GM19455 (cell line): ENCODE measurements around the gene SEPTIN11.
A peak's percentile ranks its signal among the peaks of the same experiment; 100 is the strongest.
"Not testable (repeated sequence)": the region's sequence is repeated elsewhere in the genome, so short reads cannot be mapped to it uniquely, and the experiment has no call there.

ENCODE experiments used
- ATAC-seq: cut with Tn5 transposase; IDR thresholded peaks from one replicate; pipeline ENCODE4 v1.9.1; 2021; ENCODE audit not compliant: unreplicated experiment

SEPTIN11 gene

DNA sequence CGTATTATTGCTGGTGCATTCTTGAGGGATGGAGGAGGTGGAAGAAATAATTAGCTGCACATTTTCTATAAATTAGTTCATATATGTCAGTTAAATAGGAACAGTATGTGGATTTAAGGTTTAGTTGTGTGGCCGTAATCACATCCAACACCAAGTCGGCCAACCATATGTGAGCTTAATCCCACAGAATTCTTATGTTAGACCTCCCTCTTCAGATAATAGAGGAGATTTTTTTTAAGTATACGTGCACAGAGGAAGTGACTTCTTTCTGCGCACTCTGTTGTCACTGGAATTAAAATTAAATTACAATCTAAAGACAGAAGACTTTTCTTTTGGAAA lies 2.1 kb downstream of the SEPTIN11 start:
- no peak for ATAC-seq

GRCh38 chr4:76952071-76952470 lies 2.5 kb downstream of the SEPTIN11 start:
- no peak for ATAC-seq

GRCh38 chr4:76952656-76953582 lies 3.4 kb downstream of the SEPTIN11 start:
- ATAC-seq, result no peak

DNA sequence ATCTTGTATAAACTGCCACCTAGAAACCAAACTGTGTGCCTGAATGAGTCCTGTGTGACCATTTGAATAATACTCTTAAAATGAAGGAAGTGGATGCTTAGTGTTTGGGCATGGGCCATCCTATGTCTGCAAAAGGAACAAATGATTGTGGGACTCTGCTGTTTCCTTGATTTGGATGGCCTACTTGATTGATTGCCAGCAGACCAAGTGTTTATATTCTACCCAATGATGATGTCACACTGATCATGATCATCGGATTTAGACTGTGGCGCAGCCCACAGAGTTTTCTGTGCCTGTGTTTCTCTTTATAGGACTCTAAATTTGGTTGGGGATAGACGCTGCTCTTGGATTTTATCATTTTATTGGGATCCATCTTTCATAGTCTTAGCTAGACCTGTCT lies 4.4 kb downstream of the SEPTIN11 start:
- ATAC-seq, result no peak

DNA sequence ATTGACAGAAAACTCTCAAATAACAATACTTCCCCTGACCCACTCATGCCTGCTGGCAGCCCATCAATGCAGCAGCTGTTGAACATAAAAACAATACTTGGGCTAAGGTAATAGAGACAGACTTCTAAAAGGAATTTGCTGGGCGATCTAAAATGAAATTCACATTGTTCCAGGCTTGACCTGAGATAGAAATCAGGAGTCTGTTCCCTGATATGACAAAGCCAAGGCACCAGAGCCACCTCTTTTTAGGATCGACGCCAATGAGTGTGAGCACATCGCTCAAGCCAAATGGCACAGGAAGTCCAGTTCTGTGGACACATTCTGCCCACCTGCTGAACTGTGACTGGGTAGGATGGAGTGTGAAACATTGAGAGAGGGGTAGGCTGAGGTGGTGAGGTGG lies 4.9 kb downstream of the SEPTIN11 start:
- ATAC-seq, result no peak

- ATAC-seq, result no peak
These were observed 5.6 kb downstream of the SEPTIN11 start for GRCh38 chr4:76955182-76955581.

DNA sequence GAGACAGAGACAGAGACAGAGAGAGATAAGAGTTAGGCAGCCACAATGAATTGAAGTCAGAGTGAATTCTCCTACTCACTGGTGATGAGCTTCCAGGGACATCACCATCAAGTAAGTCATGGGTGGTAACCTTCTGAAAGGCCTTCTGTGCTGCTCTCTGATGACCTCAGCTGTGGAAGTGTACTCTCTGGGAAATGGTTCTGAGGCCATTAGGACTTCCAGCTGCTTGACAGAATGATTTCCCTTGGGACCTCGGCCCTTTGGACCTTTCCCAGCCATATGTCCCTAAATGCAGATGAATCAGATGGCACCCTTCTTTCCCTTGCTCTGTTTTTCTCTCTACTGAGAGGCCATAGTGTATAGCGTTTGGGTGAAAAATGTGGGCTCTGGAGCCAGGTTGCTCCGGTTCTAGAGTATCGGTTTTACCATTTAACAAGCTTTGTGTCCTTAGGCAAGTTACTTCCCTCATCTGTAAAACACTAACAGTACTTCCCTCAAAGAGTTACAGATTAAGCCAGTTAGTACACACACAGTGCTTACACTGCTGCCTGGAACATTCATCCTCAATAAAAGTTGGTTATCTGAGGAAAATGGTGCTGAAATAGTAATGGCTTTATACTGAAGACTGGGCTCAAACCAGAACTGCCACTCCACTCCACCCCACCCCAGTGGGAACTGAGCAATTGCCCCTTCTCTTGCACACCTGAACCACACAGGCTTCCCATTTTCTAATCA lies 7.6 kb downstream of the SEPTIN11 start:
- no peak for ATAC-seq

DNA sequence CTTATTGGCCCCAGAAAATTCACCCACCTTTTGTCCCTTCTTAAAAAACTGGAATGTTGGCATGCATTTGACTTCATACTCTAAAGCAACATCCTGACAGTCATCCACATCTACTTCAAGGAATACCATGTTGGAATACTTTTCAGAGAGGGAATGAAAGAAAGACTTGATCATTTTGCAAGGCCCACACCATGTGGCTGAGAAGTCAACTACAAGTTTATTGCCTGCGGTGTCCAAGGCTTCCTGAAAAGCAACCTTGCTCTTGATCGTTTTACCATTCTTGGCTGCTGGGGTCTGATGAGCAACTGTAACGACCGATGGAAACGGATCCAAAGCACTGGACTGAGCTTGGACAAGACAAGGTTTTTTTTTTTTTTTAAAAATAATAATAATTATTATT lies 9.3 kb downstream of the SEPTIN11 start:
- ATAC-seq, result no peak

DNA sequence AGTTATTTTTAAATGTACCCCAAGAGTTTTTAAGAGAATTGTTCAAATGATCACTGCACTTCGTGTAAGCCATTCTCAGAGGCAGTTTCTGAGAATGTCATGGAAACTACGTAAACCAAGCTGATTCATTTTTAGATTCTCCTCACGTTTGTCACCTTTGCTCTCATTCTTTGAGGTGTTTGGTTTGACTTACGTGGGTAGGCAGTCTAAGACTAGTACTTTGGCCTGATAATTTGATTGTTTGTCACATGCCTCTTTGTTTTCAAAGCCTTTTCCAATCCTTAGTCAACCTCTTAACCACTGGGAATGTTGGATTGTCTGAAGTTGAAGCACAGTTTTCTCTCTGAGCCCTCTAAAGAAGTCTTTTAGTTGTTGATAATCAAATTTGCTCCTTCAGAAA lies 10.5 kb downstream of the SEPTIN11 start:
- peak; percentile 86 for ATAC-seq

- no peak for ATAC-seq
These were observed 13.0 kb downstream of the SEPTIN11 start for GRCh38 chr4:76962406-76963130.

GRCh38 chr4:76963131-76963750 lies 13.7 kb downstream of the SEPTIN11 start:
- ATAC-seq, result no peak

GRCh38 chr4:76963927-76964326 lies 14.4 kb downstream of the SEPTIN11 start:
- not testable (repeated sequence) for ATAC-seq

GRCh38 chr4:76964769-76965168 lies 15.2 kb downstream of the SEPTIN11 start:
- ATAC-seq, result no peak

- no peak for ATAC-seq
These were observed 16.5 kb downstream of the SEPTIN11 start for GRCh38 chr4:76965866-76966579.

DNA sequence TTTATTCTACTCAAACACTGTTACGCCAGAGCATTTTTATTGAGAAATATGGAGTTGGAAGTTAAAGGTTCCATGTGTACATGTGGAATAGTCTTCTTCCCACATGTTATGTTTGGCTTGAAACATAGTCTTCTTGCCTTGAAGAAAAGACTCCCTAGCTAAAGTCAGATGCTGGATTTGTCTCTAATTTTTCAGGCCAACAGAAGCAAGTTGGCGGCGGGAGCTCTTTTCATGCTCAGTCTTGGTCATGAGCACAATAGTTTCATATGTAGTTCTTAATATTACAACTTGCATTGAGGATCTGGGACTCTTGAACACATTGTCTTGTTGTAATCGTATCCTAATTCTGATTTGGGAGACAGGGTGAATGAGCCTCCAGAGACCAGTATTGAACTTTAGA lies 19.4 kb downstream of the SEPTIN11 start:
- ATAC-seq, result no peak

- no peak for ATAC-seq
These were observed 19.9 kb downstream of the SEPTIN11 start for GRCh38 chr4:76969495-76969894.

GRCh38 chr4:76969941-76970529 lies 20.5 kb downstream of the SEPTIN11 start:
- no peak for ATAC-seq

DNA sequence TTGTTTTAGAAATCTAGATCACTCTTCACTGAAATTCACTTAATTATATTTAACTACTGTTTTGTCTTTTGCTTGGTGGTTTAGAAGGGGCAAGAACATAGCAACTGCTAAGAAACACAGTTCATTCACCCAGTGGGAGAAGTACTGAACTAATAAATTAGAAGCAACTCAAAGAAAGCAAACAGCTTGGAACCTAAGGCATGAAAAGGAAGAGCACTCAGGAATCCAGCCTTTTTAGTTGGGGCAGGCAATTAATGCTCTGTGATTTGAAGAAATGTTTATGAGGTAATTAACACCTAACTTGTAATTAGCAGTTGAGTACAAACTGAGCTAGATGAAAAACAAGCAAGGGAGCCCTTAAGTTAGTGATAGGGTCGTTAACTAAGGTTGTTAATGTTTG lies 22.8 kb downstream of the SEPTIN11 start:
- ATAC-seq, result no peak

DNA sequence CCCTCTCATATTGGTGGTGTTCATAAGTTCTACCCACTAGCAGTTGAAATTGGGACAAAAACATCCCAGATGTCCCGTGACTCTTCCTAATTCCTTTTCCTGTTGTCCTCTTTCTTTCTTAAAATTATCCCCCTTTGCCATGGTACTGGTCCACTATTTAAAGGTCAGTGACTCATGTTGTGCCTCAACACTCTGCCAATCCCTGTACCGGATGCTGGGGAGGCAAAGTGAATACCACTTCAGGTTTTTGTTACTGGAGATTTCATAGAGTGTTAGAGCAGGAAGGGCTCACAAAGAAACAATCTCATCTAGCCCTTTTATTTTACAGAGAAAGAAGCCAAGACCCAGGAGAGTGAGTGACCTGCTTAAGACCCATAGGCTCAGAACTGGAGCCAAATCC lies 24.6 kb downstream of the SEPTIN11 start:
- no peak for ATAC-seq

DNA sequence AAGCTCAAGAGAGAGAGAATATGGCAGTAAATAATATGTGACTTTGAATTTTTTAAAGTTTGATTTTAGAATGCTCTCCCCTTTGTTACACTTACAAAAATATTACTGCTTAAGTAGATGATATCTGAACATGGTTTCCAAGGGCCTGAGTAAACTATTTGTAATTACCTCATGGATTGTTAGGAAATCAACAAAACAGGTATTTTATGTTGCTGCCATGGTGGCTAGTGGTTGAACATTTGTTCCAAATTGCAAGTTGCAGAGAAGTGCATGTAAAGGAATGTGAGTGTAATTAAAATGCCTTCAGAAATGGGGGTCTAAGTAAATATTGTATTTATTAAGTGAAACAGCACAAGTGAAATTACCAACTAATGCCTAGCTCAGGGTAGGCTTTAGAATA lies 27.6 kb downstream of the SEPTIN11 start:
- ATAC-seq, result no peak
